ENCODE measurements around the gene LETM1. TPM values are rescaled to one million over a fixed set of nuclear protein-coding genes. Genes with fewer than 3 reads are reported as not detected.
A peak's percentile ranks its signal among the peaks of the same experiment; 100 is the strongest.

The LETM1 gene
- total and polyA plus RNA-seq, 2 of the 8 experiments (the other 6 are each of a cell fraction or from before 2014, with no cell fraction given): 19.8 to 50.1 TPM

DNA sequence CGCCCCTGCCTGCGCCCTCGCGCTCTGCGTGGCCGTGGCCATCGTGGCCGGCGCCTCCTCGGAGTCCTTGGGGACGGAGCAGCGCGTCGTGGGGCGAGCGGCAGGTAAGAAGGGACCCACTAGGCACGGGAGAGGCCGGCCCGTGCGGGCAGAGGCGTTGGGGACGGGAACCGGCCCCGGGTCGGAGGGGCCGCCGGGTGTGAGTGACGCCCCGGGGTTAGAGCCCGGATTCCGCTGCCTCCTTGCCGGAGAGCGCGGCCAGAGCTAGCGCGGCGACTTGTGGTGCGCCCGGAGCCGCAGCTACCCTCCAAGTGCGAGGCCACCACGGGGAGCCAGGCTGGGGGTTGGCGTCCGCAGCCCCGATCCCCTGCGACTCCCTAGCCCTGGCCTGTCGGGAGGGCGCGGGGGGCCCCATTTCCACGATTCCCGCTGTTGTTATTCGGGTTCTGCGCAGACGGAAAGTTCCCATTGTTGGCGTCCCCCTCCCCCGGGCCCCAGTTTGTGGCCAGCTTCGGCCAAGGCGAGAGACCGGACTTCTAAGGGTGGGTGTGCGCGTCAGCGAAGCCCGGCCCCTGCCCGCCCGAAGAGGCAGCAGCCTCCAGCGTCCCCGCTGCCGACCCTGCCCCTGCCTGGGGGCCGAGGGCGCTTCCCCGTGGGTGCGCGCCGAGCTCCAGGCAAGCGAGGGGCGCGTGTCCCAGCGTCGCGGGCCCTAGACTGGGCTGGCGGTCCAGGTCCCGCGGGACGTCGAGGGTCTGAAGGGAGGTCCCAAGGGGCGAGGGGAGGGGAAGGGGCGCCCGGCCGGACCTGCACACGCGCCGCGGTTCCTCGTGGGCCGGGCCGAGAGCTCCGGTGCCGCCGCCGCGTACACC lies 61.8 kb downstream of the LETM1 start:
- Histone ChIP-seq H3K36me3 (ENCODE audit: control insufficient read depth in 2 of 4, insufficient read depth in 4 of 4, low read length in 3 of 4) (no peaks in the 10 kb centered on the region; a peak in 1 of 8 replicates), H3K4me1 (replicated peaks in 1 of 4; ENCODE audit: control insufficient read depth in 3 of 4, insufficient read depth in 4 of 4, low read length in 3 of 4) (peaks cover 0 to 19% (median 9%) of the 10 kb centered on the region in 4 experiments; a peak in 6 of 7 replicates), H4K5ac (ENCODE audit: insufficient read length, low read depth, low read length) (peak overlapping the region; percentile 13), H2AFZ (ENCODE audit: low read length) (no peak overlapping the region), H2BK12ac (ENCODE audit: low read depth, low read length) (0 out of 2 replicates have a peak overlapping the region, but pooled peaks have one; percentile 39), H2BK20ac (ENCODE audit: low read length) (no peak overlapping the region), H2AK5ac (ENCODE audit: low read depth, low read length) (no peak overlapping the region), H3K23me2 (ENCODE audit: low read depth, low read length) (peaks cover 17% of the 10 kb centered on the region; the same call in 1 of the 2 replicates), H3K27me3 (replicated peaks in 1 of 4; ENCODE audit: control insufficient read depth in 3 of 4, extremely low read depth in 1 of 4, insufficient read depth in 3 of 4, low read length in 3 of 4) (peaks cover 5 to 44% (median 36%) of the 10 kb centered on the region in 4 experiments), H3K79me2 (ENCODE audit: control insufficient read depth in 1 of 2, insufficient read depth in 2 of 2, low read length in 2 of 2) (peaks cover 0 to 5% of the 10 kb centered on the region in 2 experiments; a peak in 1 of 4 replicates), H3K4ac (replicated peaks; ENCODE audit: insufficient read length, low read depth, low read length) (no peak overlapping the region), H3K56ac (replicated peaks; ENCODE audit: insufficient read length, low read depth, low read length) (no peak overlapping the region), H3K27ac (ENCODE audit: low read depth, low read length) (no peak overlapping the region), H3K79me1 (ENCODE audit: low read depth, low read length) (peaks cover 10% of the 10 kb centered on the region; the same call in 1 of the 2 replicates), H3K9me3 (ENCODE audit: insufficient read depth in 2 of 2, low read depth in 1 of 2, low read length in 1 of 2) (no peaks in the 10 kb centered on the region), H3K18ac (ENCODE audit: extremely low read depth, low read length) (peak overlapping the region; percentile 78), H3K4me3 (ENCODE audit: extremely low read depth in 1 of 4, insufficient read depth in 2 of 4, low read depth in 3 of 4, low read length in 4 of 4) (peak overlapping the region; percentile 55 to 71 (median 64)), H3K14ac (ENCODE audit: insufficient read length) (no peak overlapping the region), H3K9ac (replicated peaks in 1 of 4; ENCODE audit: extremely low read depth in 1 of 4, low read depth in 3 of 4, low read length in 3 of 4) (peak overlapping the region in 2 of 4 experiments; percentile 16 to 81; a peak in 3 of 7 replicates), H2BK15ac (ENCODE audit: low read length) (no peak overlapping the region), H2BK5ac (ENCODE audit: low read depth, low read length) (no peak overlapping the region), H3K23ac (ENCODE audit: insufficient read length) (no peak overlapping the region), H4K91ac (replicated peaks; ENCODE audit: insufficient read length, low read length) (peak overlapping the region; percentile 15), H4K8ac (ENCODE audit: extremely low read depth, insufficient read depth, low read length) (peak overlapping the region; percentile 39), H4K20me1 (replicated peaks in 1 of 2; ENCODE audit: control insufficient read depth in 1 of 2, insufficient read depth in 2 of 2, low read length in 2 of 2) (peaks cover 9 to 13% of the 10 kb centered on the region in 2 experiments), H2BK120ac (replicated peaks; ENCODE audit: low read depth, low read length) (no peak overlapping the region), H3K4me2 (ENCODE audit: insufficient read depth in 1 of 2, low read depth in 2 of 2, low read length in 2 of 2) (peak overlapping the region; percentile 66 to 91)
- 2% methylated on average over 62 of the region's 101 CpGs; no CpG with 5 or more reads in 1 of the 2 experiments for WGBS, 2 experiments (ENCODE audit: extremely low coverage in 1 of 2, insufficient coverage in 1 of 2, insufficient read length in 1 of 2, insufficient replicate concordance in 2 of 2, low coverage in 1 of 2, low lambda C conversion rate in 2 of 2, missing lambda C conversion rate in 1 of 2)
- DNase-seq (ENCODE audit: low read depth in 1 of 2, low spot score in 2 of 2): no peak
- FAIRE-seq: no peak
- ChIA-PET POLR2A (ENCODE audit: partially characterized antibody) (interaction anchor here (0.9 to 11.0 kb wide), 15 partner anchors 10 to 267 kb away, joined by 3 to 170 read pairs (median 4); partner anchors contain the start of gene SLBP), CTCF (ENCODE audit: partially characterized antibody) (interaction anchor here (0.7 to 71.2 kb wide), 4 partner anchors 16 to 65 kb away, joined by 3 to 2507 read pairs (median 10); no protein-coding TSS in a partner anchor)
- TF ChIP-seq YY1 (IDR thresholded peaks at IDR 0.05; ENCODE audit: low read depth, low read length): no peak
- TF ChIP-seq, protein P1, sequence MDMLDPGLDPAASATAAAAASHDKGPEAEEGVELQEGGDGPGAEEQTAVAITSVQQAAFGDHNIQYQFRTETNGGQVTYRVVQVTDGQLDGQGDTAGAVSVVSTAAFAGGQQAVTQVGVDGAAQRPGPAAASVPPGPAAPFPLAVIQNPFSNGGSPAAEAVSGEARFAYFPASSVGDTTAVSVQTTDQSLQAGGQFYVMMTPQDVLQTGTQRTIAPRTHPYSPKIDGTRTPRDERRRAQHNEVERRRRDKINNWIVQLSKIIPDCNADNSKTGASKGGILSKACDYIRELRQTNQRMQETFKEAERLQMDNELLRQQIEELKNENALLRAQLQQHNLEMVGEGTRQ (IDR thresholded peaks at IDR 0.05; ENCODE audit: low read length): no peak; the same call in 1 of the 2 replicates
- no peak for TF ChIP-seq RXRA (IDR thresholded peaks at IDR 0.05; ENCODE audit: insufficient read depth, low read depth, low read length)
- peak; percentile 73 for TF ChIP-seq SUZ12 (IDR thresholded peaks at IDR 0.05; ENCODE audit: low read length)
- TF ChIP-seq EZH2 (IDR thresholded peaks at IDR 0.05; ENCODE audit: low read depth, low read length, severe bottlenecking): no peak
- TF ChIP-seq CEBPB (IDR thresholded peaks at IDR 0.05; ENCODE audit: low read depth, low read length): no peak
- TF ChIP-seq, protein P2, sequence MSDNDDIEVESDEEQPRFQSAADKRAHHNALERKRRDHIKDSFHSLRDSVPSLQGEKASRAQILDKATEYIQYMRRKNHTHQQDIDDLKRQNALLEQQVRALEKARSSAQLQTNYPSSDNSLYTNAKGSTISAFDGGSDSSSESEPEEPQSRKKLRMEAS (IDR thresholded peaks at IDR 0.05): no peak
- TF ChIP-seq RBBP5 (IDR thresholded peaks at IDR 0.05; ENCODE audit: borderline replicate concordance, low read depth, low read length): peak; percentile 52; the same call in 1 of the 2 replicates
- TF ChIP-seq GABPA (IDR thresholded peaks at IDR 0.05; ENCODE audit: borderline replicate concordance, insufficient read depth, low read length): no peak; the same call in 1 of the 2 replicates
